HepG2 (cell line): ENCODE data around the gene KLHL12. TPM values are rescaled to one million over a fixed set of nuclear protein-coding genes. Genes with fewer than 3 reads are reported as not detected.

ENCODE experiments used
- FOXK2 ChIP-seq: fragments of 450-650 bp; IDR thresholded peaks from 2 replicates; pipeline ENCODE4 v1.6.1; 2016
- FOXO1 ChIP-seq: sonication (generic); formaldehyde crosslinking; IDR thresholded peaks from 2 replicates; pipeline ENCODE4 v1.4.0; 2020; ENCODE audit warnings: missing genetic modification reagents
- HNF4G ChIP-seq, 2 experiments: sonication (generic) in 1 of 2; formaldehyde crosslinking in 1 of 2; IDR thresholded peaks; 2 replicates each; pipeline versions ENCODE4 v1.4.0 to v1.6.1; 2011 to 2020; ENCODE audit warnings: borderline replicate concordance in 2 of 2, low read depth in 2 of 2, mild to moderate bottlenecking in 2 of 2, low read length in 1 of 2, missing genetic modification reagents in 1 of 2, moderate library complexity in 1 of 2
- KLF12 ChIP-seq: sonication (generic); formaldehyde crosslinking; IDR thresholded peaks from 2 replicates; pipeline ENCODE4 v1.4.0; 2020; ENCODE audit warnings: missing genetic modification reagents, borderline replicate concordance
- PTBP1 ChIP-seq: fragments of 200-400 bp; formaldehyde crosslinking; IDR thresholded peaks from 2 replicates; pipeline ENCODE4 v1.6.1; 2018; ENCODE audit warnings: low read length, low read depth; ENCODE audit not compliant: poor library complexity, severe bottlenecking
- RFXAP ChIP-seq: sonication (generic); formaldehyde crosslinking; IDR thresholded peaks from 2 replicates; pipeline ENCODE4 v1.4.0; 2020; ENCODE audit warnings: missing genetic modification reagents, borderline replicate concordance
- SOX13 ChIP-seq, 3 experiments: fragments of 450-650 bp in 1 of 3; sonication (generic) in 1 of 3; formaldehyde crosslinking in 1 of 3; IDR thresholded peaks in 2 of 3; conservative IDR thresholded peaks in 1 of 3; 2 replicates each; pipeline versions ENCODE4 v1.5.0 to v1.6.1; 2016 to 2020; ENCODE audit warnings: antibody characterized with exemption in 1 of 3, mild to moderate bottlenecking in 1 of 3, missing compliant biosample characterization in 1 of 3, missing genetic modification reagents in 1 of 3, moderate library complexity in 1 of 3
- ZBTB7B ChIP-seq: sonication (generic); formaldehyde crosslinking; IDR thresholded peaks from 2 replicates; pipeline ENCODE4 v1.4.0; 2020; ENCODE audit warnings: missing genetic modification reagents
- ZNF614 ChIP-seq: IDR thresholded peaks from 2 replicates; pipeline ENCODE4 v1.6.1; 2018; ENCODE audit warnings: missing biosample characterization, missing genetic modification reagents, inconsistent platforms, borderline replicate concordance
- polyA plus RNA-seq, 8 experiments: library from polyadenylated mRNA; depleted of rRNA in 3 of 8; stranded (reverse) in 7 of 8; unstranded in 1 of 8; fragments of >200 nt; fragmentation: Illumina TruSeq in 4 of 8; extraction: Trizol in 4 of 8; gene quantifications; 2 replicates each; pipeline versions ENCODE4 v1.2.1 to v1.2.3, GENCODE V29; 2011 to 2016; ENCODE audit warnings: low read depth in 4 of 8, missing spikeins in 1 of 8, mixed read lengths in 1 of 8; ENCODE audit not compliant: insufficient read depth in 1 of 8
- total RNA-seq, 5 experiments: library from RNA; depleted of rRNA; stranded (reverse); fragments of >200 nt; fragmentation: Illumina TruSeq; extraction: Trizol; gene quantifications; 2 replicates each; pipeline ENCODE4 v1.2.3, GENCODE V29; 2016; ENCODE audit warnings: low read depth in 1 of 5
- TF ChIP-seq, protein P1 (sequence below): sonication (generic); formaldehyde crosslinking; IDR thresholded peaks from 2 replicates; pipeline ENCODE4 v1.5.0; 2020; ENCODE audit warnings: mild to moderate bottlenecking, missing genetic modification reagents, borderline replicate concordance
- TF ChIP-seq, protein P2 (sequence below): IDR thresholded peaks from 2 replicates; pipeline ENCODE4 v1.6.1; 2016; ENCODE audit warnings: mild to moderate bottlenecking
- TF ChIP-seq, protein P3 (sequence below): IDR thresholded peaks from 2 replicates; pipeline ENCODE4 v1.6.1; 2016; ENCODE audit warnings: missing genetic modification reagents, missing compliant biosample characterization
- TF ChIP-seq, protein P4 (sequence below): sonication (generic); formaldehyde crosslinking; conservative IDR thresholded peaks from 2 replicates; pipeline ENCODE4 v1.8.0; 2022; ENCODE audit warnings: low read depth, missing genetic modification reagents
- TF ChIP-seq, protein P5 (sequence below): IDR thresholded peaks from 2 replicates; pipeline ENCODE4 v1.6.1; 2016; ENCODE audit warnings: missing compliant biosample characterization, missing genetic modification reagents, borderline replicate concordance

Gene KLHL12
- total and polyA plus RNA-seq, 2 of the 13 experiments (the other 11 are each of a cell fraction or from before 2014, with no cell fraction given): 19.2 to 25.2 TPM

DNA sequence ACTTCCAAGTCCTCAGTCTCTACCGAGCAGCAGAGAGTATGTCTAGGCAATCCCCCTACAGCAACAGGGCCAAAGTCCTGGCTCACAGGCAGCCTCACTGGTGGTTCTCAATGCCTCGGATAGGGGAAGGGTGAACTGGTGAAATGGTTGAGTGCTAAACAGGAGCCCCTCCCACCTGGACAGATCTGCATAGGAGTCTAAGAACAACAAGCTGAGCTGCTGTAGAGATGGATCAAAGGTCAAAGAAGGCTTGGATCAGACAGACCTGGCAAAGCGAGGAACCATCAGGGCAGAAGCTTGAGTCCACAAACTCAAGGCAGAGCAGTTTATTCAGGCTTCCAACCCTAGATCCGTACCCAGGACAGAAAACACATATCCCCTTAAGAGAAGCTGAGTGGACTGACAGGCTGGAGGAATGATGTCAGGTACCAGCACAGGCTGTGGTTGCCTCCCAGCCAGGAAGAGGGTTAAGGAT lies 69.9 kb downstream of the KLHL12 start (continued):
- TF ChIP-seq, protein P1, sequence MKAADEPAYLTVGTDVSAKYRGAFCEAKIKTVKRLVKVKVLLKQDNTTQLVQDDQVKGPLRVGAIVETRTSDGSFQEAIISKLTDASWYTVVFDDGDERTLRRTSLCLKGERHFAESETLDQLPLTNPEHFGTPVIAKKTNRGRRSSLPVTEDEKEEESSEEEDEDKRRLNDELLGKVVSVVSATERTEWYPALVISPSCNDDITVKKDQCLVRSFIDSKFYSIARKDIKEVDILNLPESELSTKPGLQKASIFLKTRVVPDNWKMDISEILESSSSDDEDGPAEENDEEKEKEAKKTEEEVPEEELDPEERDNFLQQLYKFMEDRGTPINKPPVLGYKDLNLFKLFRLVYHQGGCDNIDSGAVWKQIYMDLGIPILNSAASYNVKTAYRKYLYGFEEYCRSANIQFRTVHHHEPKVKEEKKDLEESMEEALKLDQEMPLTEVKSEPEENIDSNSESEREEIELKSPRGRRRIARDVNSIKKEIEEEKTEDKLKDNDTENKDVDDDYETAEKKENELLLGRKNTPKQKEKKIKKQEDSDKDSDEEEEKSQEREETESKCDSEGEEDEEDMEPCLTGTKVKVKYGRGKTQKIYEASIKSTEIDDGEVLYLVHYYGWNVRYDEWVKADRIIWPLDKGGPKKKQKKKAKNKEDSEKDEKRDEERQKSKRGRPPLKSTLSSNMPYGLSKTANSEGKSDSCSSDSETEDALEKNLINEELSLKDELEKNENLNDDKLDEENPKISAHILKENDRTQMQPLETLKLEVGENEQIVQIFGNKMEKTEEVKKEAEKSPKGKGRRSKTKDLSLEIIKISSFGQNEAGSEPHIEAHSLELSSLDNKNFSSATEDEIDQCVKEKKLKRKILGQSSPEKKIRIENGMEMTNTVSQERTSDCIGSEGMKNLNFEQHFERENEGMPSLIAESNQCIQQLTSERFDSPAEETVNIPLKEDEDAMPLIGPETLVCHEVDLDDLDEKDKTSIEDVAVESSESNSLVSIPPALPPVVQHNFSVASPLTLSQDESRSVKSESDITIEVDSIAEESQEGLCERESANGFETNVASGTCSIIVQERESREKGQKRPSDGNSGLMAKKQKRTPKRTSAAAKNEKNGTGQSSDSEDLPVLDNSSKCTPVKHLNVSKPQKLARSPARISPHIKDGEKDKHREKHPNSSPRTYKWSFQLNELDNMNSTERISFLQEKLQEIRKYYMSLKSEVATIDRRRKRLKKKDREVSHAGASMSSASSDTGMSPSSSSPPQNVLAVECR (CRISPR knock-in tag): peak; percentile 60; the same call in 1 of the 2 replicates
- TF ChIP-seq, protein P2, sequence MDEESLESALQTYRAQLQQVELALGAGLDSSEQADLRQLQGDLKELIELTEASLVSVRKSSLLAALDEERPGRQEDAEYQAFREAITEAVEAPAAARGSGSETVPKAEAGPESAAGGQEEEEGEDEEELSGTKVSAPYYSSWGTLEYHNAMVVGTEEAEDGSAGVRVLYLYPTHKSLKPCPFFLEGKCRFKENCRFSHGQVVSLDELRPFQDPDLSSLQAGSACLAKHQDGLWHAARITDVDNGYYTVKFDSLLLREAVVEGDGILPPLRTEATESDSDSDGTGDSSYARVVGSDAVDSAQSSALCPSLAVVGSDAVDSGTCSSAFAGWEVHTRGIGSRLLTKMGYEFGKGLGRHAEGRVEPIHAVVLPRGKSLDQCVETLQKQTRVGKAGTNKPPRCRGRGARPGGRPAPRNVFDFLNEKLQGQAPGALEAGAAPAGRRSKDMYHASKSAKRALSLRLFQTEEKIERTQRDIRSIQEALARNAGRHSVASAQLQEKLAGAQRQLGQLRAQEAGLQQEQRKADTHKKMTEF: peak; percentile 37; the same call in 1 of the 2 replicates
- TF ChIP-seq PTBP1 (no peak), ZBTB7B (peak; percentile 70; the same call in 1 of the 2 replicates), FOXO1 (CRISPR knock-in tag) (peak; percentile 77), RFXAP (CRISPR knock-in tag) (peak; percentile 48; the same call in 1 of the 2 replicates), ZNF614 (CRISPR knock-in tag) (peak; percentile 54; the same call in 1 of the 2 replicates), HNF4G (IDR thresholded peaks at IDR 0.05; ENCODE audit: borderline replicate concordance, low read depth, low read length) (peak; percentile 47), HNF4G (CRISPR knock-in tag; IDR thresholded peaks at IDR 0.05; ENCODE audit: borderline replicate concordance, low read depth) (peak; percentile 83; the same call in 1 of the 2 replicates), FOXK2 (peak; percentile 72; the same call in 1 of the 2 replicates), SOX13 (IDR thresholded peaks at IDR 0.05) (no peak), SOX13 (CRISPR knock-in tag; conservative IDR thresholded peaks at IDR 0.05 in 1 of 2, IDR thresholded peaks at IDR 0.05 in 1 of 2) (peak in 1 of 2 experiments; percentile 28; a peak in 1 of 4 replicates), KLF12 (CRISPR knock-in tag) (peak; percentile 64; the same call in 1 of the 2 replicates)
- TF ChIP-seq, protein P3, sequence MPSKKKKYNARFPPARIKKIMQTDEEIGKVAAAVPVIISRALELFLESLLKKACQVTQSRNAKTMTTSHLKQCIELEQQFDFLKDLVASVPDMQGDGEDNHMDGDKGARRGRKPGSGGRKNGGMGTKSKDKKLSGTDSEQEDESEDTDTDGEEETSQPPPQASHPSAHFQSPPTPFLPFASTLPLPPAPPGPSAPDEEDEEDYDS: peak; percentile 26; the same call in 1 of the 2 replicates
- TF ChIP-seq, protein P4, sequence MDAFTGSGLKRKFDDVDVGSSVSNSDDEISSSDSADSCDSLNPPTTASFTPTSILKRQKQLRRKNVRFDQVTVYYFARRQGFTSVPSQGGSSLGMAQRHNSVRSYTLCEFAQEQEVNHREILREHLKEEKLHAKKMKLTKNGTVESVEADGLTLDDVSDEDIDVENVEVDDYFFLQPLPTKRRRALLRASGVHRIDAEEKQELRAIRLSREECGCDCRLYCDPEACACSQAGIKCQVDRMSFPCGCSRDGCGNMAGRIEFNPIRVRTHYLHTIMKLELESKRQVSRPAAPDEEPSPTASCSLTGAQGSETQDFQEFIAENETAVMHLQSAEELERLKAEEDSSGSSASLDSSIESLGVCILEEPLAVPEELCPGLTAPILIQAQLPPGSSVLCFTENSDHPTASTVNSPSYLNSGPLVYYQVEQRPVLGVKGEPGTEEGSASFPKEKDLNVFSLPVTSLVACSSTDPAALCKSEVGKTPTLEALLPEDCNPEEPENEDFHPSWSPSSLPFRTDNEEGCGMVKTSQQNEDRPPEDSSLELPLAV: no peak
- TF ChIP-seq, protein P5, sequence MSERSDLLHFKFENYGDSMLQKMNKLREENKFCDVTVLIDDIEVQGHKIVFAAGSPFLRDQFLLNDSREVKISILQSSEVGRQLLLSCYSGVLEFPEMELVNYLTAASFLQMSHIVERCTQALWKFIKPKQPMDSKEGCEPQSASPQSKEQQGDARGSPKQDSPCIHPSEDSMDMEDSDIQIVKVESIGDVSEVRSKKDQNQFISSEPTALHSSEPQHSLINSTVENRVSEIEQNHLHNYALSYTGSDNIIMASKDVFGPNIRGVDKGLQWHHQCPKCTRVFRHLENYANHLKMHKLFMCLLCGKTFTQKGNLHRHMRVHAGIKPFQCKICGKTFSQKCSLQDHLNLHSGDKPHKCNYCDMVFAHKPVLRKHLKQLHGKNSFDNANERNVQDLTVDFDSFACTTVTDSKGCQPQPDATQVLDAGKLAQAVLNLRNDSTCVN (CRISPR knock-in tag): peak; percentile 57; the same call in 1 of the 2 replicates
